Lower lobe of right lung (tissue), 2 donors: ENCODE measurements around the gene RTBDN. TPM values are rescaled to one million over a fixed set of nuclear protein-coding genes. Genes with fewer than 3 reads are reported as not detected.
A peak's percentile ranks its signal among the peaks of the same experiment; 100 is the strongest.

Source experiments
- ATAC-seq, 2 donors: fragments of 200-7000 bp; cut with Tn5 transposase; one replicate each; pipeline ENCODE4 v1.9.1; 2020 to 2022; ENCODE audit warnings: mild to moderate bottlenecking in 2 of 2, moderate library complexity in 2 of 2
- DNase-seq: peaks from one replicate; pipeline ENCODE4 v3.0.0-alpha.2; 2020
- H3K27ac ChIP-seq: fragments of 200-600 bp; one replicate; pipeline ENCODE4 v1.8.0; 2022
- H3K27me3 ChIP-seq: fragments of 200-600 bp; one replicate; pipeline ENCODE4 v1.8.0; 2022; ENCODE audit warnings: low read depth
- H3K36me3 ChIP-seq: fragments of 200-600 bp; one replicate; pipeline ENCODE4 v1.8.0; 2022; ENCODE audit warnings: mild to moderate bottlenecking
- H3K4me1 ChIP-seq: fragments of 200-600 bp; one replicate; pipeline ENCODE4 v1.8.0; 2022
- H3K4me3 ChIP-seq: fragments of 200-600 bp; one replicate; pipeline ENCODE4 v1.8.0; 2022; ENCODE audit warnings: mild to moderate bottlenecking
- H3K9me3 ChIP-seq: fragments of 200-600 bp; one replicate; pipeline ENCODE4 v1.8.0; 2022
- CTCF ChIP-seq: fragments of 200-600 bp; IDR thresholded peaks from one replicate; pipeline ENCODE4 v1.8.0; 2022; ENCODE audit warnings: antibody characterized with exemption, mild to moderate bottlenecking
- intact Hi-C: fragments of 100-400 bp; cut with DNase I; formaldehyde crosslinking; loops from one replicate; pipeline ENCODE4 v1.11.0; 2022
- total RNA-seq: library from RNA; stranded (reverse); fragmentation: NEBNext Ultra II Directional; extraction: Animal tissue kit (Norgen Biotek cat#: 25700); gene quantifications from one replicate; pipeline ENCODE4 v1.2.1, GENCODE V29; 2021
- donor health status: DM: no; HTN: yes; CAD: no; lungs with severe emphysema.

Gene RTBDN
- total RNA-seq, 1 donor from 2014 or later = not detected

GRCh38 chr19:12783291-12783848 is 51.0 kb downstream of the RTBDN start:
- Histone ChIP-seq H3K36me3 (no peaks in the 10 kb centered on the region), H3K27me3 (no peaks in the 10 kb centered on the region), H3K4me3 (peak overlapping the region; percentile 58), H3K27ac (peak overlapping the region; percentile 99), H3K9me3 (no peaks in the 10 kb centered on the region), H3K4me1 (peaks cover 86% of the 10 kb centered on the region)
- intact Hi-C loops = no loop called here
- ATAC-seq = no peak
- no peak for TF ChIP-seq CTCF
- no peak for DNase-seq

DNA sequence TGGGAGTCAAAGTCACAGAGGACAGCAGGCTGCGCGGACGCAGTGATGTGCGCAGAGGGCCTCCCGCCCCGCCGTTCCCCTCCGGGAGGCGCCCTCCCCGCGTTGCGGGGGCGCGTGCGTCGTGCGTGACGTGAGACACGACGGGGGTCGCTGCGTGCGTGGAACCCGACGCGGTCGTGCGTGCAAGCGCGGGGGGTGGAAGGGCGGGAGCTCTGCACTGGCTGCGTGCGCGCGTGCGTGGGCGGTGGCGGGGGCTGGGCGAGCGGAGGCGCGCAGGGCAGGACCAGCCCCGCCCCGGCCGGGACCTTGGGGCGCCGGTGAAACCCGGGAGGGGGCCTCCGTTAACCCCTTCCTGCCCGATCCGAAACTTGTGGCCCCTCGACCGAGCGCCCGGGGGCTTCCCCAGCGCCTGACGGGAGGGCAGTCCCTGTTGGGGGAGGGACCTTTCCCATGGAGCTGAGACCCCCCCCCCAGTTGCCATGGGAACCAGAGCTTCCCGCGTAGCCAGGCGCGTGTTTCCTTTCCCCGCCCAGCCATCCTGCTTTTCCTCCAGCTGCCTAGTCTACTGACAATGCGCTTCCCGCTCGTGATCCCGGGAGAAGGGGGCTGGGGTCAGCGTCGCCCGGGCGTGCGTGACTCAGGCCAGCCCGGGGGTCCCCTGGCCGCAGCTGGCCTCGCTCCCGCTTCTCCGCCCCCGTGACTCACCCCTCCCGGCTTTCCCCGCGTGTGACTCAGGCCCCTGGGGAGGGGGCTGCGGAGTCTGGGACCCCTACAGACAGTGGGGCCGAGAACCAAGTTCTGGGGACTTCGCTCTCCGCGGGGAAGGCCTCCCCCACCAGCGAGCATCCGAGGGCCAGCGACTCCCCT is 51.7 kb downstream of the RTBDN start:
- Histone ChIP-seq H3K27ac (peak overlapping the region; percentile 99), H3K9me3 (no peaks in the 10 kb centered on the region), H3K4me1 (peaks cover 85% of the 10 kb centered on the region), H3K36me3 (no peaks in the 10 kb centered on the region), H3K27me3 (no peaks in the 10 kb centered on the region), H3K4me3 (peak overlapping the region; percentile 58)
- TF ChIP-seq CTCF = peak; percentile 23
- peak; percentile 94 for DNase-seq
- intact Hi-C loops = no loop called here
- ATAC-seq = peak; percentile 70 to 77

- Histone ChIP-seq H3K4me1 (peaks cover 85% of the 10 kb centered on the region), H3K27me3 (no peaks in the 10 kb centered on the region), H3K9me3 (no peaks in the 10 kb centered on the region), H3K27ac (peak overlapping the region; percentile 99), H3K4me3 (peak overlapping the region; percentile 58), H3K36me3 (no peaks in the 10 kb centered on the region)
- intact Hi-C loops = no loop called here
- DNase-seq (no peak), ATAC-seq (no peak)
- no peak for TF ChIP-seq CTCF
Observed at GRCh38 chr19:12782174-12782423, 52.3 kb downstream of the RTBDN start.

GRCh38 chr19:12779162-12779993 is 55.0 kb downstream of the RTBDN start:
- peaks cover 1% of the 10 kb centered on the region for H3K36me3 ChIP-seq
- intact Hi-C loops = no loop called here
- ATAC-seq = no peak
- no peak for TF ChIP-seq CTCF
- peaks cover 65% of the 10 kb centered on the region for H3K4me1 ChIP-seq
- H3K27me3 ChIP-seq = no peaks in the 10 kb centered on the region
- DNase-seq = no peak
- H3K9me3 ChIP-seq = no peaks in the 10 kb centered on the region
- H3K27ac ChIP-seq = peak overlapping the region; percentile 95
- H3K4me3 ChIP-seq = peak overlapping the region; percentile 71

DNA sequence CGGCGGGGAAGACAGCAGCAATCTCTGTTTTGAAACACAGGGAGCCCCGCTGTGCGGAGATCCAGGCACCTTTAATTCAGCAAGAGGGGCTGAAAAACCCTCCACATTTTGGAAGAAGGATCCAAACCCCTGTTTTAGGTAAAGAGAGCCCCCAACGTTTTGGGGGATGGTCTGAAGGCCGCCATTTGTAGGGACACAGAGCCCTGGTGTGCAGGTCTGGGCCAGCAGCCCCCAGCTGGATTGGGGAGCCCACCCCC is 55.5 kb downstream of the RTBDN start:
- Histone ChIP-seq H3K27ac (peak overlapping the region; percentile 95), H3K27me3 (no peaks in the 10 kb centered on the region), H3K36me3 (peaks cover 5% of the 10 kb centered on the region), H3K4me3 (peak overlapping the region; percentile 71), H3K9me3 (no peaks in the 10 kb centered on the region), H3K4me1 (peaks cover 60% of the 10 kb centered on the region)
- TF ChIP-seq CTCF = no peak
- ATAC-seq (no peak), DNase-seq (no peak)
- intact Hi-C loops = no loop called here
